Measurements from ENCODE around the gene PHETA1.
"Not testable (repeated sequence)": the region's sequence is repeated elsewhere in the genome, so short reads cannot be mapped to it uniquely, and the experiment has no call there.

The PHETA1 gene

DNA sequence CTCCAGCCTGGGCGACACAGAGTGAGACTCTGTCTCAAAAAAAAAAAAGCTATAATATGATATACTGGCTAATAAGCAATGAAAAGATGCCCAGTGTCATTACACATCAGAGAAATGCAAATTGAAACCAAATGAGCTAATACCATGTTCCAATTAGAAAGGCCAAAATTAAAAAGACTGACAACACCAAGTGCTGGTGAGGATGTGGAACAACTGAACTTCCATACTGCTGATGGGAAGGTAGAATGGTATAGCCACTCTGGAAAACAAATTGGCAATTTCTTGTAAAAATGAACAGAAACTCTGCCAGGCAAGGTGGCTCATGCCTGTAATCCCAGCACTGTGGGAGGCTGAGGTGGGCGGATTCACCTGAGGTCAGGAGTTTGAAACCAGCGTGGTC is 8.5 kb upstream of the PHETA1 start:
- no peak for FAIRE-seq
- no peak for DNase-seq (ENCODE audit: insufficient read length, low spot score)

DNA sequence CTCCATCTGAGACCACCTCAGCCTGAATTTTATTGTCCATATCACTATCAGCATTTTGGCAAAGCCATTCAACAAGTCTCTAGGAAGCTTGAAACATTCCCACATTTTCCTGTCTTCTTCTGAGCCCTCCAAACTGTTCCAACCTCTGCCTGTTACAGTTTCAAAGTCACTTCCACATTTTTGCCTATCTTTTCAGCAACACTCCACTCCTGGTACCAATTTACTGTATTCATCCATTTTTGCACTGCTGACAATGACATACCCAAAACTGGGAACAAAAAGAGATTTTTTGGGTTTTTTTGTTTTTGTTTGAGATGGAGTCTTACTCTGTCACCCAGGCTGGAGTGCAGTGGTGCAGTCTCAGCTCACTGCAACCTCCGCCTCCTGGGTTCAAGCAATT is 4.3 kb upstream of the PHETA1 start:
- FAIRE-seq; DNase-seq (ENCODE audit: insufficient read length, low spot score): not testable (repeated sequence)

DNA sequence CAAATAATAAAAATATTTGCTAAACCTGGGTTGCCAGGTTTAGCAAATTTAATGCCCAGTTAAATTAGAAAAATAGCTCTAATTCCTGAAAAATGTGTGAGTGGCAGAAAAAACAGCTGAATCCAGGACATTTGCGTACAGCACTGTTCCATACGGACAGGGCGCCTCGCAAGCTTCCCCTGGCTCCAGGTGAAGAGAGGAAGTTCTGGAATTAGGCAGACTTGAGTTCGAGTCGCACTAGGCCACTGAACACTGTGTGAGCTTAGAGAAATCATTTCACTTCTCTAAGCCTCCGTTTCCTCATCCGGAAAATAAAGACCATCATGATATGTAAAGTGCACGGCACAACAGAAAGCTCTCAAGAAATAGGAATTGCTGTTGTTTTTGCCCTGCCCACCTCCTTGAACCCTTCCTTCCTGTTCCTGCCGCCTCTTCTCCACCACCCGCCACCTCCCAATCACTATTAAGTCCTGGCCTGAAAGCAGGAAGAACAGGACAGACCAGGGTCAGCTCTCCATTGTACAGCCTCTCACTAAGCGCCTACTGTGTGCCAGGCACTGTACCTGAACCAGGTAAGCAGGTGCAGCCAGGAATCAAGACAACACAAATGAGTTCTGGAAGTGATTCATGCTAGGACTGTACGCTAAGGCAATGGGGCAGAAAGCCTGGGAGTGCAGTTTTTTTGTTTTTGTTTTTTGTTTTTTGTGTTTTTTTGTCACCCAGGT is 763 bp upstream of the PHETA1 start:
- DNase-seq (ENCODE audit: insufficient read length, low spot score) (no peak), FAIRE-seq (no peak)

DNA sequence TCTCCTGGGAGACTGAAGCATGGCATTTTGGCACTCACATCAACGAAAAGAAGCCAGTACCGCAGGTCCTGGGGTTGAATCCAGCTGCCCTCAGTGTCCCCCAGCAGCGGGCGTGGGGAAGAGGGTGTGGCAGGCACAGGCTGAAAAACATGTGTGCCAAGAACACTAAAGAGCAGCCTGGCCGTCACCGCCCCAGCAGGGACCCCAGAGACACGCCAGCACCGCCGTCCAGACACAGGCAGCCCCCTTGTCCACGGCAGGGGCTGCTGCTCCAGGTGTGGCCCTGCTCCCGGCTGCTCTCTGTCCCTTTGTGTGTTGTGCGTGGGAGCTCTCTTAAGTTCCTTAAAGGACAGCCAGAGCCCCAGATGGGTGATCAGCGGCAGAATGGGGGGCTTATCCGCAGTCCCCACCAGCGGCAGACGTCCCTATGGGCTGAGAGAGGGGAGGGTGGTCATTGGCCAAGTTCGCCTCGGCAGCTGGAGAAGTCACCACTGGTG is 556 bp downstream of the PHETA1 start:
- DNase-seq (ENCODE audit: insufficient read length, low spot score) (no peak), FAIRE-seq (no peak)

DNA sequence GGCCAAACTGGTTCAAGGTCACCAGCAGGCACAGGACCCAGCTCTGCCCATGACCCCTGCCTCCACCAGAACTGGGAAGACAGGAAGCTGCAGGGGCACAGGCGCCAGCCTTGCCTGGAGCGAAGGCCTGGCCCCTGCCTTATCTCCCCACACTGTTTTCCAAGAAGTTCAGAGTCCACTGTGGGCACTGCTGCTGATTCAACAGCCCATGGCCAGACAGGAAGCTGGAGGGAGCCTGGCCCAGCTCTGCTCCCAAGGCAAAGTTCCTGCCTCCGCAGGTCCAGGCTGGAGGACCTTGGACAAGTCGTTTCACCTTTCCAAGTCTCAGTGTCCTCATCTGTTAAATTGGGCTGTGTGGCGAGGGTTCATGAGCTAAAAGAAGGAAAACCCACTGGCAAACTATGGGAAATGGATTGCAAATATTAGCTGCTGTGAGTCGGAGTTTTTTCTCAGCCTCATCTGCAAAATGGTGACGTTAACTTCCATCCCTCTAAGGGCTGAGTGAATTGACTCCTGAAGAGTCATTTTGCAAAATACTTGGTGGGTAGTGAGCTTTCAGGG is 1.2 kb downstream of the PHETA1 start:
- DNase-seq (ENCODE audit: insufficient read length, low spot score) (no peak), FAIRE-seq (no peak)

DNA sequence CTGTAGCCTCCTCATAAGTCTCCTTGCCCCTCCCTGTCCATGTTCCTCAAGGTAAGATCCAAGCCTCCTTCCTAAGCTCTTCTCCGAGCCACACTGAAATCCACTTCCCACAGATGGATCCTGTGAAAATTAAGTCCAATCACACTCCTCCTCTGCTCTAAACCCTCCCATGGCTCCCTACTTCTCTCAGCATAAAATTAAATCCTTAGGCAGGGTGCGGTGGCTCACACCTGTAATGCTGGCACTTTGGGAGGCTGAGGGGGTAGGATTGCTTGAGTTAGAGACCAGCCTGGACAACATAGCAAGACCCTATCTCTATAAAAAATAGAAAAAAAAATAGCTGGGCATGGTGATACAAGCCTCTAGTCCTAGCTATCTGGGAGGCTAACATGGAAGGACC is 2.3 kb downstream of the PHETA1 start:
- FAIRE-seq (no peak), DNase-seq (ENCODE audit: insufficient read length, low spot score) (no peak)

DNA sequence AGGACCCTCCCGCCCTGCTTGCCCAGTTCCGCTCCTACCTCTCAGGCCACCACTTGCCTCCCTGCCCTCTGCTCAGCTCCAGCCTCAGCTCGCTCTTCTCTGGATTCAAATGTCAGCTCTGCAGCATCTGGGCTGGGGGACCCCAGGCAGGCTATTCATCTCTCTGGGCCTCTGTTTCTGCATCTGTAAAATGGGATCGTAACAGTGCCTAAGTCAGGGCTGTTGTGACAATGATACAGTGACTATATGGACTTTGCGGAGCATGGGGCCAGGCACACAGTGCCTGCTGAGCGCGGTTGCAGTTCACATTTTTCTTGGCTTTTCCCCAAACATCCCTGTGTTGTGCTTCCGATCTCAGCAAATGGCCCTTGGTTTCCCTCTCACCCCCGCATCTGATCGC is 2.8 kb downstream of the PHETA1 start:
- FAIRE-seq (no peak), DNase-seq (ENCODE audit: insufficient read length, low spot score) (no peak)

DNA sequence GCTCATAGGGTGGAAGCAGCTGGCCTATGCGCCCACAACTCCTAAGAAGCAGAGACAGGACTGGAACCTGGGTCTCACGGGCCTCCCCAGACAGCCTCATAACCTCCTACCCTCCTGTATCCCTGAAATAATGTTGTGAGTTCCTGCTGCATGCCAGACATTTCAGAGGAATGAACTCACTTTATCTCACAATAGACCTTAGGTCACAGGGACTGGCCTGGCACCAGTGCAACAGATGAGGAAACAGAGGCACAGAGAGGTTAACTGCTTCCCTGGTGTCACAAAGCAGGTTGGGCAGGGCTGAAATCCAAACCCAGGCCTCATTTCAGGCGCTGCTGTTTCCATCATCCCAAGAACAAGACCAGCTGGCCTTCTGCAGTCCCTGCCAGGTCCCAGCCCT is 5.3 kb downstream of the PHETA1 start:
- FAIRE-seq: no peak

DNA sequence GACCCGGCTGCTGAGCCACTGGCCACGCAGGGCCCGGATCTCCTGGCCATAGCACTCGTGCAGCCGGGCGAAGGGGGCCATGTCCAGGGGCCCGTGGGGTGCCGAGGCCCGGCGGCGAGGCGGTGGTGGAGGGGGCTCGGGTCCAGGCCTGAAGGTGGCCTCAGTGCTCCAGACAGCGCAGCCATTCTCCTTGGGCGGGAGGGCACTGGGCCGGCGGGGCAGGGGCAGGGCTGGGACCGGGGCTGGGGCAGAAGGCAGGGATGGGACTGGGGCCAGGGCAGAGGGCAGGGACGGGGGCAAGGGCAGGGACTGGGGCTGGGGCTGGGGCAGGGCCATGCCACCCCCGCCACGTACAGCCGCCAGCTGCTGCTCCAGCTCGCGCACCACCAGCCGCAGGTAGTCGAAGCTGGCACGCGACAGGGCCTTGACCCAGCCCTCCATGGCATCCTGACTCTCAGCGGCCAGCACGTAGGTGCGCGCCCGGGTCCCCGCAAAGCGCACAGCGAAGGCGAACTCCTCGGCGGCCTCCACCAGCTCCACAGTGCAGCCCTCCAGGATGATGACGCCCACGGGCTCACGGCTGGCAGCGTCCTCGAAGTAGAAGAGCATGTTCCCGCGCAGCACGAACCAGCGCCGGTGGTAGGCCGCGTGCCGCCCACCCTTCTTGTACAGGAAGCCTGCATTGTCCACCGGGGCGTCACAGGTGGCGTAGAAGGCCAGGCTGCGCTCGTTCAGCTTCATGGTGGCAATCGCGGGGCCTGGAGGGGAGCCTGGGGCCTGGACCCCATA is 6.0 kb downstream of the PHETA1 start:
- FAIRE-seq (no peak), DNase-seq (ENCODE audit: insufficient read length, low spot score) (no peak)

More for the DNA sequence above, 5.3 kb downstream of the PHETA1 start:
- no peak for DNase-seq (ENCODE audit: insufficient read length, low spot score)

DNA sequence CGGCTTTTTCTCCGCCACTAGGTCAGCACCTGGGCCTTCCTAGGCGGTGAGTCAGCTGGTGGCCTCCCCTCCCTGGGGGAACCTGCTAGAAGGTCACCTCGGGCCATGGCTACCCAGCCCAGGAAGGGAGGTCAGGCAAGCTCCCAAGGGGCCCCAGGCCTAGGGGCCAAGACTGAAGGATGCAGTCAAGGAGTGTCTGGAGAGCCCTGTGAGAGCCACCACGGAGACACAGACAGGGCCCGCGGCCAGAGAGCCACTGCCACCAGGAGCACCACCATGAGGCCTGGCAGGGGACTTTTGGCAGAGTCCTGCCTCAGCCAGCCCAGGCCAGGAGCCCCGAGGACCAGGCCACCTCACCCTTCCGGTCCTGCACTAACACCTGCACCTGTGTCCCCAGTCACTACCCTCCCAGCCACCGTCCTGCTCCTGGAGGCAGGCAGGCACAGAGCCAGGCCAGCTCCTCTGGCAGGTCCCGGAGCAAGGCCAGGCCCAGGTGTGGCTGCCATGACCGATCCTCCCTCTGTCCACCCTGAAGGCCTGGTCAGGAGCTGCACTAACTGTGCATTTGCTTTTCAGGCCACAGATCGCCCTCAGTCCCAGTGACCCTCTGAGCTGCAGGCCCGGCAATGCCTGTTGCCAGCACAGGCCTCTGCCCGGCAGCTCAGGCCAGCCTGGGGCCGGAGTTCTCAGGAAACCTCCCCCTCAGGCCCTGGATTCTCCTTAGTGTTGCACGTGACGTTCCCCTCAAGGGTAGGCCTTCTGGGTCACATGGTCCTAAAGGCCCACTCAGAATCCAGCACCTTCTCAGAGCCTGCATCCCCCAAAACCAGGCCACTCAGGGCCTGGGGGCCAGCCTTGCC is 6.9 kb downstream of the PHETA1 start:
- DNase-seq (ENCODE audit: insufficient read length, low spot score) (no peak), FAIRE-seq (no peak)

DNA sequence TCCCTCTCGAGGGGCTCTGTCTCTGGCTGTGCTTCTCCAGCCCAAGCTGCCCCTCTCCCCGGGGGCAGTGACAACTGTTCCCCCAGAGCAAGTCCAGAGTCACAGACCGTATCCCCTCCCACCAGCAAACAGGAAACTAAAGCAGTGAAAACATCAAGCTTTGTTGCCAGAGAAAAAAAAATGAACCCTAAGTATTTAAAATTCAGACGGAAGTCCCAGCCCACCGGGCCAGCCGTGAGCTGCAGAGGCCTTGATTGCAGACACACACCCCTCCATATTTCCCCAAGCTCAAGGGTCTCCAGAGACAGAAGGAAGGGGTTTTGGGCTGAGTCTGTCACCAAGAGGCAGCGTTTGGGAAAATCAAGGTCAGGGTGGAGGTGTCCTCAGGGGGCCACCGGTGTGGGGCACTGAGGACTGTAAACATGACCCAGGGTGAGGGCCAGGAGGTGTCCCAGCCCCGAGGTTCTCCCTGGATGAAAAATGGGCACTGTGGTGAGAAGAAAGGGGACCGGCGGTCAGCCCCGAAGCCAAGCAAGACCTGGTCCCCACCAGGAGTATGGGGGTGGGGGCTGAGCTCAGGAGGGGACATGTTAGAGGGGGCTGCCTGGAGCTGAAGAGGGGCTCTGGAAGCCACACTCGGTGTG is 7.7 kb downstream of the PHETA1 start:
- DNase-seq (ENCODE audit: insufficient read length, low spot score): no peak
- FAIRE-seq: no peak

DNA sequence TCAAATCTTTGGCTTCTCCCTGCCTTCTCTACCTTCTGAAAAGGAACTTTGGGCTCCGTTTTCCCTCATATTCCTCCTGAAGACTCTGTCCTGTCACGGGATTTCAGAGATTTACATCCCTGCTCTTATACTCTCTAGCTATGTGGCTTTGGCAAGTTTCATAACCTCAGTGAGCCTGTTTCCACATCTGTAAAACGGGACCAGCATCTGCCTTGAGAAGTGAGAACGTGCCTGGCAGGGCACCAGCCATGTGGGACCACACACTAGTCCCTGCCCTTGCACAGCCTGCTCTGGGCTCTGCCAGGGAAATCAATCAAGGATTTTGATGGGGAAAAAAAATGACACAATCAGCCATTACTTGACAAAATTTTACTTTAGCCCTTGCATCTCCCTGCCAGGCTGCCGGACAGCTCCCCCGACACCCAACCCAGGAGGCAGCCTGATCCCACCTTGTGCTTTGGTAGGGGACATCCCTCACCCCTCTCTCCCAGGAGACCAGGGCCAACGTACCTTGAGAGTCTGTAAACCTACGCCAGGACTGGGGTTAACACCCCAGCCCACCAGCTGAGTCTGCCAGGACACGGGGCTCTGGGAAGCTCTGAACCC is 8.5 kb downstream of the PHETA1 start:
- FAIRE-seq (no peak), DNase-seq (ENCODE audit: insufficient read length, low spot score) (no peak)

DNA sequence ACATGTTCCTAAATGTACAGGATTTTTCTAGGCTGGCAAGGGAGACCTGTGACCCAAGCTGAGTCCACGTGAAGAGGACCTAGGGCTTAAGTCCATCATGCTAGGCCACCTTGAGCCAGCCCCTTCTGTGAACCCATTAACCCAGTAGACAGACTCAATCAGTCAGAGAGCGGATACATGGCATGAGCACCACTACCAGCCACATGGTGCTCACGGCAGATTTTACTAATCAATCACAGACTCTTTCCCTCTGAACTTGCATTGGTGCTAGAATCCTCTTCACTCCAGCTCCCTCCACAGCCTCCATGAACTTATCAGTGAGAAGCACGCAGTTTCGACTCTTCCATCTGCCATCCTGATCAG is 9.0 kb downstream of the PHETA1 start:
- DNase-seq (ENCODE audit: insufficient read length, low spot score): no peak
- no peak for FAIRE-seq

DNA sequence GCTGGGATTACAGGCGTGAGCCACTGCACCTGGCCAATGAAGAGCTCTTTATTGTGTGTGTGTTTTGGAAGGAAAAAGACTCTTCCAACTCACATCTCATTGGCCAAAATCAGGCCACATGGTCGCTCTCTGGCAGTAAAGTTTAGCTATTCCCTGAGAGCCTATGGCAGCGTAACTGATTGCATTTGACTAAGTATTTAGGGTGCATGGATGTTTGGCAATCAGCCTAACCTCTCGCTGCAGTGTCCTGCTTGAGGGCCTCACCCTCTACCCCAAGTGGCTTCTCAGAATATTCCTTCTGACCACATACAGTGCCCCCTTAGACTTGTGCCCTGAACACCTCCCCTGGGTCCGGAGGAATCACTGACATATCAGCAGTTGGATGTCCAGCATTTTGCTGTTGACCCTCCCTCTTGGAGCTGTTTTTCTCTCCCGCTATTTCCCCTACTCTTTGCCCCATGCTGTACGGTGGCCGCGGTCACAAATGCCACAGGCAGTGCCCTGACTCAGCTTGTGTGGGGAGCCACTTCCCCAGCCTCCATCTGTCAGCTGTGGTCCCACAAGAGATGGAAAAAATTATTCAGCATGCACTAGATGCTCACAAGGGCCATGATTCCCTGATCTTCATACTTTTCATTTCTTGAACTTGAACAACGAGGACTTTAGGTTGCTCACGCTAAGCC is 9.5 kb downstream of the PHETA1 start:
- DNase-seq (ENCODE audit: insufficient read length, low spot score) (no peak), FAIRE-seq (no peak)

DNA sequence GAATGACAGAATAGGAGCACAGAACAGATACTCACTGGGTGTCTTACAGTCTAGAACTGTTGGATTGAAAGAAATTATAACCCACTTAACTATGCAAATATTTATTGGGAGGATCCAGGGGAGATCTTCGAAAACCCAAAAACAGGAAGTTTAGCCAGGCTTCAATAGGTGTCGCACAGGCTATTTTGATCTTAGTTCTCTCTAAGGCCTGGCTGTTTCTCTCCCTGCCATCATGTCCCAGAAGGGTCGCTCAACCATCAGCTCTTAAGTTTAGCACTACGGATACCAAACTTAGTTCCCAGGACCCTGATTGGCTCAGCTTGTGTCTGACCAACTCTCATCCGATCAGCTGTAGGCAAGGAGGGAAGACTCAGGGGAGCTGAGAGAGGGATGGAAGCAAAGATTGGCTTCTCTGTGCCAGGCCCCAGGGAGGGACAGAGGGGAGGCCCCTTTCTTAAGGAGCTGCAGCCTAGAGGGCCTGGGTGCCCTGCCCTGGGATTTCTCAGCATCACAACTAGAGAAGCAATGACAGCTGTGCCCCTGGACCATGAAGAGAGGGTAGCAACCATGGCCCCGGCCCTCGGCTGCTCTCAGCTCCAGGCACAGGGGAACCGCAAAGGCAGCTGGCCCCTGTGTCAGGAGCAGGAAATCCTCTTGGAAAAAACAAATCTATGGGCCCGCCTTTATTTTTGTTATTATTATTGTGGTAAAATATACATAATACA is 13.5 kb downstream of the PHETA1 start:
- FAIRE-seq: no peak
- no peak for DNase-seq (ENCODE audit: insufficient read length, low spot score)

DNA sequence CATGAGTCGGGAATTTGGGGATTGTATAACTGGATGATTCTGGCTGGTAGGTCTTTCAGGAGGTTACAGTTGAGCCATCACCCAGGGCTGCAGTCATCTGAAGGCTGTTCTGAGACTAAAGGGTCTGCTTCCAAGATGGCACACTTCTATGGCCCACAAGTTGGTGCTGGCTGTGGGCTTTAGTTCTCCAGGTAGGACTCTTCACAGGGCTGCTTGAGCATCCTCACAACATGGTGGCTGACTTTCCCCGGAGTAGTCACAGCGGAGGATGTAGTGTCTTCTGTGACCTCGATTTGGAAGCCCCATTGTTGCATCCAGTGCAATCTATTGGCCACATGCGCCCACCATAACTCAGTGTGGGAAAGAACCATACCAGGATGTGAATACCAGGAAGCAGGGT is 14.4 kb downstream of the PHETA1 start:
- DNase-seq (ENCODE audit: insufficient read length, low spot score) (no peak), FAIRE-seq (no peak)

DNA sequence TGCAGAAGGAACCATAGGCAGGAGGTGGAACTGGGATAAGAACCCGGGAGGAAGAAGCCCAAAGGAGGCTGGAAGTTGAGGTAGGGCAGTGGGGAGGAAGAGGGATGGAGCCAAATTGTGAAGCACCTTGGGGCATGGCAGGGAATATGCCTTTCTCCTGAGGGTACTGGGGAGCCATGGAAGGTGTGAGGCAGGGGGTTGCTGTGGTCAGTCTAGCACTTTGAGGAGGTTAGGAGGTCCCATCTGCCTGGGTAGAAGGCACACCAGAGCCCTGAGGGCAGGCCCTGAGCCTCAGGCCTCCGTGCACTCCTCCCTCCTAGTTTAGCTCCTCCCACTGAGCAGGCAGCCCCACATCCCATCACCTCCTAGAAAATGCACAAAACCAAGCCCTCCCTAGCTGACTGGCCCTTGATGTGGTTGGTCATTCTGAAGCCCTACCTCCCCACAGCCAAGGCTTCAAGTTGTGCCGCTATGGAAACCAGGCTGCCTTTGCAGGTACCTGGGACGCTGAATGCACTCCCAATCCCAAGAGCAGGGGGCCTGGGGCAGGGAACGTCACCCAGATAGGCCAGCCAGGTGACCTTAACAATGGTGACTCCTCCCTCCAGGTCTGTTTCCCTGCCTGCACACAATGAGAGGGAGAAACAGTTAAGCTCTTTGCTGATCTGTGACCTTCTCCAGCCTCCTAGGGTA is 15.1 kb downstream of the PHETA1 start:
- DNase-seq (ENCODE audit: insufficient read length, low spot score) (no peak), FAIRE-seq (no peak)

DNA sequence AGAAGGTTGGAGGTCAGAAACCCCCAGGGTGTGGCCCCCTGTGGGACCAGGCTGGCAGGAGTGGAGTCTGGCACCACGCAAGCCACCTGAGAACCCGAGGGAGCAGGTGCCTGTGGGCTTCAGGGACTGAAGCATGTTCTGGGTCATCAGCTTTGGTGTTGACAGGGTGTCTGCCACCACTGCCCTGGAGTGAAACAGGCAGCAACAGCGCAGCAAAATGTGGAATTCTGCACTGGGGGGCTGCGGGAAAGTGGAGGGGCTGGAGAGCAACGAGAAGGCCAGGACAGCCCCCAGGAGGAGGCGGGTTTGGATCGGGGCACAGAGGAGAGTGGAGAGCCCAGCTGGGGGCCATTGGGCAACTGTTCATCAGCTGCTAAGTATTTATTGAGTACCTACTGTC is 15.9 kb downstream of the PHETA1 start:
- DNase-seq (ENCODE audit: insufficient read length, low spot score): no peak
- no peak for FAIRE-seq
